Upper lobe of left lung (tissue), 4 donors: Measurements from ENCODE around the gene FAF1.

ENCODE experiments used
- CTCF ChIP-seq, 6 experiments: fragments of 450-650 bp in 4 of 6; fragments of 200-600 bp in 2 of 6; sonication (generic) in 2 of 6; IDR thresholded peaks; one replicate each; pipeline ENCODE4 v1.5.1; 2016 to 2019; ENCODE audit warnings: antibody characterized with exemption in 6 of 6
- EP300 ChIP-seq, 4 donors: sonication (generic); formaldehyde crosslinking; IDR thresholded peaks; one replicate each; pipeline ENCODE4 v1.5.1; 2017; ENCODE audit warnings: antibody characterized with exemption in 4 of 4, control low read depth in 2 of 4
- POLR2A ChIP-seq, 4 donors: fragments of 450-650 bp; IDR thresholded peaks; one replicate each; pipeline ENCODE4 v1.5.1; 2016 to 2017; ENCODE audit warnings: antibody characterized with exemption in 4 of 4, mild to moderate bottlenecking in 2 of 4
- POLR2AphosphoS5 ChIP-seq, 2 donors: sonication (generic); formaldehyde crosslinking; IDR thresholded peaks; one replicate each; pipeline ENCODE4 v1.5.1; 2017; ENCODE audit warnings: antibody characterized with exemption in 2 of 2

- TF ChIP-seq POLR2A (IDR thresholded peaks at IDR 0.05) (no peak), CTCF (IDR thresholded peaks at IDR 0.05) (no peak), EP300 (IDR thresholded peaks at IDR 0.05) (no peak), POLR2AphosphoS5 (IDR thresholded peaks at IDR 0.05) (no peak)
Observed at GRCh38 chr1:50993645-50994044, 33.6 kb upstream of the FAF1 start.
